Suprapubic skin (tissue), 4 donors: ENCODE measurements around the gene UBE2E2. TPM values are rescaled to one million over a fixed set of nuclear protein-coding genes. Genes with fewer than 3 reads are reported as not detected.

Source experiments
- DNase-seq, 2 donors: peaks; one replicate each; pipeline ENCODE4 v3.0.0-alpha.2; 2019; ENCODE audit warnings: low spot score in 2 of 2
- H3K27ac ChIP-seq: fragments of 200-600 bp; sonication (generic); one replicate; pipeline ENCODE4 v1.5.1; 2019
- H3K27me3 ChIP-seq: fragments of 200-600 bp; sonication (generic); one replicate; pipeline ENCODE4 v1.5.1; 2019
- H3K36me3 ChIP-seq: fragments of 200-600 bp; sonication (generic); one replicate; pipeline ENCODE4 v1.5.1; 2019
- H3K4me1 ChIP-seq: fragments of 200-600 bp; sonication (generic); one replicate; pipeline ENCODE4 v1.5.1; 2019
- H3K4me3 ChIP-seq: fragments of 200-600 bp; sonication (generic); one replicate; pipeline ENCODE4 v1.5.1; 2019; ENCODE audit warnings: mild to moderate bottlenecking
- H3K9me3 ChIP-seq: fragments of 200-600 bp; sonication (generic); one replicate; pipeline ENCODE4 v1.5.1; 2019
- CTCF ChIP-seq, 2 donors: fragments of 200-600 bp in 1 of 2; fragments of 450-650 bp in 1 of 2; sonication (generic) in 1 of 2; IDR thresholded peaks; one replicate each; pipeline ENCODE4 v1.5.1; 2016 to 2019; ENCODE audit warnings: antibody characterized with exemption in 2 of 2, mild to moderate bottlenecking in 1 of 2, moderate library complexity in 1 of 2
- EP300 ChIP-seq: sonication (generic); formaldehyde crosslinking; IDR thresholded peaks from one replicate; pipeline ENCODE4 v1.6.1; 2017; ENCODE audit warnings: antibody characterized with exemption
- POLR2A ChIP-seq, 2 donors: fragments of 450-650 bp; IDR thresholded peaks; one replicate each; pipeline ENCODE4 v1.6.1; 2017; ENCODE audit warnings: antibody characterized with exemption in 2 of 2, mild to moderate bottlenecking in 2 of 2, moderate library complexity in 2 of 2
- POLR2AphosphoS5 ChIP-seq, 3 donors: sonication (generic); formaldehyde crosslinking; IDR thresholded peaks; one replicate each; pipeline ENCODE4 v1.6.1; 2017; ENCODE audit warnings: antibody characterized with exemption in 3 of 3
- WGBS: methylation state at CpG from one replicate; pipeline ENCODE4 v1.1.5; 2018; 5-methylcytosine and 5-hydroxymethylcytosine counted together
- total RNA-seq, 4 donors: library from RNA; depleted of rRNA; stranded (reverse); fragments of >200 nt; gene quantifications; one replicate each; pipeline ENCODE4 v1.1.0, GENCODE V29; 2016

Gene UBE2E2
- total RNA-seq, 4 donors from 2014 or later = 30.2 to 65.4 (median 34.8) TPM

GRCh38 chr3:23404246-23404645, 201.1 kb downstream of the UBE2E2 start:
- peaks cover 13% of the 10 kb centered on the region for H3K4me1 ChIP-seq
- no peak overlapping the region for H3K27ac ChIP-seq
- no peak overlapping the region for H3K4me3 ChIP-seq
- H3K9me3 ChIP-seq = no peaks in the 10 kb centered on the region
- no peak for DNase-seq
- H3K36me3 ChIP-seq = no peaks in the 10 kb centered on the region
- TF ChIP-seq EP300 (no peak), POLR2A (IDR thresholded peaks at IDR 0.05) (no peak), CTCF (IDR thresholded peaks at IDR 0.05) (no peak), POLR2AphosphoS5 (IDR thresholded peaks at IDR 0.05) (no peak)
- no peaks in the 10 kb centered on the region for H3K27me3 ChIP-seq

DNA sequence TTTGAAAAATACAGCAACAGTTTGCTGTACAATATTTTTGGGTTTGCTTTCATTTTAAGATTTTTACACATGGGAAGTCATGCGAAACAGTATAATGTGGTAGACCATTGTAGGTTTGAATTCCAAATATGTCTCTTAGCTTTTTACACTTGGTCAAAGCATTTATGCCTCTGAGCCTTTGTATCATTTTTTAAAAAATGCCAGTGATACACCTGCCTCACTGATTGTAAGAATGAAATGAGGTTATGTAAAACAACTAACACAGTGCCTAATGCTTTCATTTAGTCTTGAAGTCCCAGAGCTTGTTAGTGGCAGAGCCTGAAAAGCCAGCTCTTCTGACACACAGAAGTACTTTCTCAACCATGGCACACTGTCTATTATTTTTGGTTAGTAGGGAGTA, 202.0 kb downstream of the UBE2E2 start:
- H3K4me3 ChIP-seq = no peak overlapping the region
- no peaks in the 10 kb centered on the region for H3K9me3 ChIP-seq
- H3K36me3 ChIP-seq = no peaks in the 10 kb centered on the region
- TF ChIP-seq POLR2AphosphoS5 (IDR thresholded peaks at IDR 0.05) (no peak), EP300 (no peak), CTCF (IDR thresholded peaks at IDR 0.05) (no peak), POLR2A (IDR thresholded peaks at IDR 0.05) (no peak)
- no peak overlapping the region for H3K27ac ChIP-seq
- H3K27me3 ChIP-seq = no peaks in the 10 kb centered on the region
- H3K4me1 ChIP-seq = peaks cover 13% of the 10 kb centered on the region
- DNase-seq = no peak
- 94% methylated on average over 1 of the region's 1 CpG for WGBS

DNA sequence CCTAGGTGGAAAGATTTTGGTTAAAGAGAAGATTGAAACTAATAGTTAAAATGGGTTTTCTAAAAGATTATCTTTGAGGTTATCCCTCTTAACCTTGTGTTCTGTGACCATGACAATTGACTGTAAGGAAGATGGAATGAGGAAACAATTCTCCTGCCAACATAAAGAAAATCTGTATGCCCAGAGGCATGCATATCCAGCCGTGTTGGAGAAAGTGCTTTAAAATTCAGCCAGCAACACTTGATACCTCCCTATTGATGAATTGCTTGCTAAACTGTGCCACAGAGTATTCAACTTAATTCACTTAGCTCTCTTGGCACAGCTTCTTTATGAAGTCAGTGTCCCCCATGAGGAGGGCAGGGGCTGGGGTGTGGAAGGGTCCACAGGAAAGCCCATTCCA, 203.5 kb downstream of the UBE2E2 start:
- no peak for DNase-seq
- Histone ChIP-seq H3K4me3 (no peak overlapping the region), H3K27ac (no peak overlapping the region), H3K36me3 (no peaks in the 10 kb centered on the region), H3K9me3 (no peaks in the 10 kb centered on the region), H3K27me3 (no peaks in the 10 kb centered on the region), H3K4me1 (peaks cover 13% of the 10 kb centered on the region)
- WGBS = 31% methylated on average over 1 of the region's 1 CpG
- TF ChIP-seq CTCF (IDR thresholded peaks at IDR 0.05) (no peak), EP300 (no peak), POLR2A (IDR thresholded peaks at IDR 0.05) (no peak), POLR2AphosphoS5 (IDR thresholded peaks at IDR 0.05) (no peak)

DNA sequence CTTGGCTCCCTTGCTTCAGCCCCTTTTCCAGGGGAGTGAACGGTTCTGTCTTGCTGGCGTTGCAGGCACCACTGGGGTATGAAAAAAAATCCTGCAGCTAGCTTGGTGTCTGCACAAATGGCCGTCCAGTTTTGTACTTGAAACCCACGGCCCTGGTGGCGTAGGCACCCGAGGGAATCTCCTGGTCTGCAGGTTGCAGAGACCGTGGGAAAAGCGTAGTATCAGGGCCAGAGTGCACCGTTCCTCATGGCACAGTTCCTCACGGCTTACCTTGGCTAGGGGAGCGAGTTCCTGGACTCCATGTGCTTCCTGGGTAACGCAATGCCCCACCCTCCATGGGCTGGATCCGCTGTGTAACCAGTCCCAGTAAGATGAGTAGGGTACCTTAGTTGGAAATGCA, 214.9 kb downstream of the UBE2E2 start:
- 90% methylated on average over 13 of the region's 13 CpGs for WGBS
- H3K36me3 ChIP-seq = no peaks in the 10 kb centered on the region
- peaks cover 2% of the 10 kb centered on the region for H3K4me1 ChIP-seq
- no peak overlapping the region for H3K4me3 ChIP-seq
- no peak for DNase-seq
- TF ChIP-seq EP300 (no peak), CTCF (IDR thresholded peaks at IDR 0.05) (no peak), POLR2AphosphoS5 (IDR thresholded peaks at IDR 0.05) (no peak), POLR2A (IDR thresholded peaks at IDR 0.05) (no peak)
- no peaks in the 10 kb centered on the region for H3K27me3 ChIP-seq
- H3K27ac ChIP-seq = no peak overlapping the region
- H3K9me3 ChIP-seq = no peaks in the 10 kb centered on the region

GRCh38 chr3:23421811-23422516, 218.8 kb downstream of the UBE2E2 start:
- Histone ChIP-seq H3K27me3 (no peaks in the 10 kb centered on the region), H3K27ac (no peak overlapping the region), H3K9me3 (no peaks in the 10 kb centered on the region), H3K4me1 (no peaks in the 10 kb centered on the region), H3K4me3 (no peak overlapping the region), H3K36me3 (no peaks in the 10 kb centered on the region)
- no peak for DNase-seq
- TF ChIP-seq POLR2AphosphoS5 (IDR thresholded peaks at IDR 0.05) (no peak), CTCF (IDR thresholded peaks at IDR 0.05) (no peak), EP300 (no peak), POLR2A (IDR thresholded peaks at IDR 0.05) (no peak)
- 68% methylated on average over 3 of the region's 3 CpGs for WGBS
